Measurements from ENCODE around the gene TJP1. TPM values are rescaled to one million over a fixed set of nuclear protein-coding genes. Genes with fewer than 3 reads are reported as not detected.

TJP1 gene
- total RNA-seq, 1 experiment from 2014 or later = 140 TPM

- Histone ChIP-seq H3T11ph (ENCODE audit: low read length) (no peak overlapping the region), H2AFZ (ENCODE audit: low read length) (no peak overlapping the region), H3K79me1 (ENCODE audit: insufficient read depth, low read depth, low read length, poor library complexity, severe bottlenecking) (no peaks in the 10 kb centered on the region), H4K91ac (ENCODE audit: insufficient read length, low read depth, low read length) (no peak overlapping the region), H4K20me1 (ENCODE audit: control insufficient read depth, insufficient read depth, insufficient read length) (no peaks in the 10 kb centered on the region), H2BK120ac (ENCODE audit: low read depth, low read length, poor library complexity, severe bottlenecking) (no peak overlapping the region), H2BK20ac (ENCODE audit: low read depth, low read length, poor library complexity, severe bottlenecking) (no peak overlapping the region), H2BK5ac (ENCODE audit: insufficient read length, low read length) (no peak overlapping the region), H3K27me3 (ENCODE audit: insufficient read depth, low read length) (no peaks in the 10 kb centered on the region), H3K14ac (ENCODE audit: insufficient read depth, low read length) (no peak overlapping the region), H3K23ac (ENCODE audit: insufficient read length, low read depth, low read length) (no peak overlapping the region), H2BK15ac (ENCODE audit: low read depth, low read length) (no peak overlapping the region), H3K79me2 (ENCODE audit: insufficient read depth, low read length) (no peaks in the 10 kb centered on the region), H3K27ac (ENCODE audit: insufficient read length, low read depth, low read length) (no peak overlapping the region), H3K4me2 (ENCODE audit: insufficient read depth, insufficient read length, low read length) (no peak overlapping the region), H3K56ac (ENCODE audit: insufficient read length, low read depth, low read length) (no peak overlapping the region), H3K18ac (ENCODE audit: insufficient read length, low read depth, low read length) (no peak overlapping the region), H4K5ac (ENCODE audit: insufficient read length, low read depth, low read length) (no peak overlapping the region), H2BK12ac (ENCODE audit: insufficient read length, low read depth, low read length) (no peak overlapping the region), H4K8ac (replicated peaks; ENCODE audit: insufficient read length, low read depth, low read length) (no peak overlapping the region), H3K4me1 (ENCODE audit: insufficient read depth, low read length) (no peaks in the 10 kb centered on the region; the same call in 1 of the 2 replicates), H3K9ac (ENCODE audit: extremely low read depth, insufficient read length, low read length) (no peak overlapping the region), H3K9me3 (ENCODE audit: control insufficient read depth, low read depth, low read length) (no peaks in the 10 kb centered on the region), H3K23me2 (ENCODE audit: insufficient read length, low read depth, low read length, poor library complexity, severe bottlenecking) (no peaks in the 10 kb centered on the region), H3K4ac (ENCODE audit: low read depth, low read length) (no peak overlapping the region), H2AK5ac (ENCODE audit: insufficient read length, low read length) (no peak overlapping the region)
- H3K27me3 Mint-ChIP-seq (ENCODE audit: low read depth) = no peaks in the 10 kb centered on the region; the same call in 1 of the 2 replicates
- H3K27ac Mint-ChIP-seq = no peak overlapping the region
- peaks cover 10 to 20% (median 14%) of the 10 kb centered on the region in 3 experiments for H3K36me3 Mint-ChIP-seq (ENCODE audit: insufficient read depth in 1 of 3, low read depth in 3 of 3)
- H3K9me3 Mint-ChIP-seq = peaks cover 15 to 19% of the 10 kb centered on the region in 2 experiments
- WGBS (ENCODE audit: extremely low coverage, insufficient read length, low lambda C conversion rate) = no CpG with 5 or more reads among the region's 7 CpGs
- no peak overlapping the region for H3K4me3 Mint-ChIP-seq
- no peak for TF ChIP-seq CTCF (conservative IDR thresholded peaks at IDR 0.05)
- DNase-seq = no peak
- H3K4me1 Mint-ChIP-seq = peaks cover 15 to 21% of the 10 kb centered on the region in 2 experiments
Measured at GRCh38 chr15:29849716-29850115, 27.4 kb upstream of the TJP1 start.
